Stimulated activated CD8-positive, alpha-beta memory T cell treated with anti-CD3 and anti-CD28 coated beads, Interleukin-4, amount 100 ng/mL, for 48 hours (primary cell): ENCODE results near the gene MAD2L2.

ENCODE experiments used
- DNase-seq: peaks from one replicate; pipeline ENCODE4 v3.0.0-alpha.2; 2020

MAD2L2 gene

GRCh38 chr1:11652203-11652780, 28.7 kb downstream of the MAD2L2 start:
- no peak for DNase-seq

- no peak for DNase-seq
Observed at GRCh38 chr1:11651017-11651416, 29.9 kb downstream of the MAD2L2 start.

- peak; percentile 88 for DNase-seq
Observed at GRCh38 chr1:11650331-11650991, 30.5 kb downstream of the MAD2L2 start.

GRCh38 chr1:11649624-11650330, 31.2 kb downstream of the MAD2L2 start:
- DNase-seq: no peak

GRCh38 chr1:11649237-11649623, 31.7 kb downstream of the MAD2L2 start:
- DNase-seq: no peak

GRCh38 chr1:11648732-11649158, 32.2 kb downstream of the MAD2L2 start:
- DNase-seq: peak; percentile 72

- no peak for DNase-seq
Observed at GRCh38 chr1:11648039-11648438, 32.9 kb downstream of the MAD2L2 start.

GRCh38 chr1:11647333-11647732, 33.6 kb downstream of the MAD2L2 start:
- no peak for DNase-seq

GRCh38 chr1:11646317-11646716, 34.6 kb downstream of the MAD2L2 start:
- no peak for DNase-seq

- DNase-seq: peak; percentile 92
Observed at GRCh38 chr1:11645670-11646265, 35.2 kb downstream of the MAD2L2 start.

GRCh38 chr1:11645270-11645669, 35.7 kb downstream of the MAD2L2 start:
- no peak for DNase-seq

GRCh38 chr1:11643782-11644181, 37.2 kb downstream of the MAD2L2 start:
- no peak for DNase-seq

GRCh38 chr1:11642418-11643017, 38.4 kb downstream of the MAD2L2 start:
- peak; percentile 83 for DNase-seq

GRCh38 chr1:11641776-11642305, 39.1 kb downstream of the MAD2L2 start:
- no peak for DNase-seq

GRCh38 chr1:11640944-11641343, 40.0 kb downstream of the MAD2L2 start:
- DNase-seq: no peak

- DNase-seq: no peak
Observed at GRCh38 chr1:11640101-11640500, 40.8 kb downstream of the MAD2L2 start.

- no peak for DNase-seq
Observed at GRCh38 chr1:11639372-11639771, 41.6 kb downstream of the MAD2L2 start.

- DNase-seq: no peak
Observed at GRCh38 chr1:11638121-11638520, 42.8 kb downstream of the MAD2L2 start.

GRCh38 chr1:11634365-11635192, 46.4 kb downstream of the MAD2L2 start:
- DNase-seq: no peak

GRCh38 chr1:11629184-11630016, 51.5 kb downstream of the MAD2L2 start:
- no peak for DNase-seq

GRCh38 chr1:11628767-11629166, 52.2 kb downstream of the MAD2L2 start:
- DNase-seq: no peak
